GM23338 (cell line): ENCODE data around the gene SSH3. TPM values are rescaled to one million over a fixed set of nuclear protein-coding genes. Genes with fewer than 3 reads are reported as not detected.

Source experiments
- ATAC-seq: fragments of 200-7000 bp; cut with Tn5 transposase; 3 replicates; pipeline ENCODE4 v1.9.1; 2020
- DNase-seq: peaks from one replicate; pipeline ENCODE4 v3.0.0-alpha.2; 2015; ENCODE audit warnings: low spot score
- H2AFZ ChIP-seq: fragments of 200-600 bp; sonication (generic); 2 replicates; pipeline ENCODE4 v1.8.0; 2016; ENCODE audit warnings: antibody characterized with exemption, mild to moderate bottlenecking, moderate library complexity
- H3F3A ChIP-seq: fragments of 200-600 bp; sonication (generic); replicated peaks from 2 replicates; pipeline ENCODE4 v1.8.0; 2017; ENCODE audit warnings: antibody characterized with exemption, mixed run types, low read depth
- H3K27ac ChIP-seq: fragments of 200-600 bp; sonication (generic); 2 replicates; pipeline ENCODE4 v1.6.1; 2016; ENCODE audit warnings: low read depth
- H3K27me3 ChIP-seq: fragments of 200-600 bp; sonication (generic); 2 replicates; pipeline ENCODE4 v1.8.0; 2016; ENCODE audit warnings: mild to moderate bottlenecking, mixed run types, moderate library complexity; ENCODE audit not compliant: insufficient read depth
- H3K36me3 ChIP-seq: fragments of 200-600 bp; sonication (generic); 2 replicates; pipeline ENCODE4 v1.8.0; 2016; ENCODE audit warnings: mild to moderate bottlenecking; ENCODE audit not compliant: insufficient read depth
- H3K4me1 ChIP-seq: fragments of 200-600 bp; sonication (generic); 2 replicates; pipeline ENCODE4 v1.8.0; 2016; ENCODE audit warnings: mild to moderate bottlenecking, moderate library complexity; ENCODE audit not compliant: insufficient read depth
- H3K4me2 ChIP-seq: fragments of 200-600 bp; sonication (generic); 2 replicates; pipeline ENCODE4 v1.7.1; 2017; ENCODE audit warnings: mixed run types
- H3K4me3 ChIP-seq: fragments of 200-600 bp; sonication (generic); 2 replicates; pipeline ENCODE4 v1.6.1; 2016; ENCODE audit warnings: mixed run types
- H3K79me2 ChIP-seq: fragments of 200-600 bp; sonication (generic); replicated peaks from 2 replicates; pipeline ENCODE4 v1.8.0; 2017; ENCODE audit warnings: mild to moderate bottlenecking; ENCODE audit not compliant: insufficient read depth
- H3K9me2 ChIP-seq: fragments of 200-600 bp; sonication (generic); 2 replicates; pipeline ENCODE4 v1.8.0; 2017; ENCODE audit not compliant: insufficient read depth
- H4K20me1 ChIP-seq: fragments of 200-600 bp; sonication (generic); replicated peaks from 2 replicates; pipeline ENCODE4 v1.8.0; 2017; ENCODE audit warnings: mild to moderate bottlenecking; ENCODE audit not compliant: insufficient read depth
- H3K27ac Mint-ChIP-seq: 2 replicates; pipeline ENCODE4 v1.8.0; 2020; ENCODE audit warnings: inconsistent platforms, mild to moderate bottlenecking, moderate library complexity, mixed read lengths
- H3K27me3 Mint-ChIP-seq: 3 replicates; pipeline ENCODE4 v1.8.0; 2022; ENCODE audit warnings: low read depth, mild to moderate bottlenecking, moderate library complexity, mixed read lengths, inconsistent platforms; ENCODE audit not compliant: insufficient read depth, poor library complexity
- H3K36me3 Mint-ChIP-seq: 3 replicates; pipeline ENCODE4 v1.8.0; 2021; ENCODE audit warnings: low read depth, mild to moderate bottlenecking, inconsistent platforms, moderate library complexity, mixed read lengths
- H3K4me1 Mint-ChIP-seq: 3 replicates; pipeline ENCODE4 v1.8.0; 2020; ENCODE audit warnings: mild to moderate bottlenecking, inconsistent platforms, mixed read lengths
- H3K4me3 Mint-ChIP-seq: 3 replicates; pipeline ENCODE4 v1.8.0; 2021; ENCODE audit warnings: moderate library complexity, mild to moderate bottlenecking, inconsistent platforms, mixed read lengths
- H3K9me3 Mint-ChIP-seq: 3 replicates; pipeline ENCODE4 v1.8.0; 2020; ENCODE audit warnings: moderate library complexity, mild to moderate bottlenecking, inconsistent platforms, mixed read lengths
- EZH2 ChIP-seq: fragments of 200-600 bp; sonication (generic); IDR thresholded peaks from one replicate; pipeline ENCODE4 v1.8.0; 2017; ENCODE audit warnings: antibody characterized with exemption, mild to moderate bottlenecking, low read depth; ENCODE audit not compliant: unreplicated experiment
- EZH2phosphoT487 ChIP-seq: fragments of 200-600 bp; sonication (generic); IDR thresholded peaks from one replicate; pipeline ENCODE4 v1.8.1; 2018; ENCODE audit warnings: antibody characterized with exemption; ENCODE audit not compliant: unreplicated experiment
- JUNB ChIP-seq: IDR thresholded peaks from one replicate; pipeline ENCODE4 v1.6.1; 2016; ENCODE audit warnings: antibody characterized with exemption; ENCODE audit not compliant: unreplicated experiment
- NANOG ChIP-seq: IDR thresholded peaks from 2 replicates; pipeline ENCODE4 v1.6.1; 2016; ENCODE audit warnings: antibody characterized with exemption, borderline replicate concordance
- POLR2AphosphoS5 ChIP-seq: IDR thresholded peaks from 2 replicates; pipeline ENCODE4 v1.6.1; 2016; ENCODE audit warnings: antibody characterized with exemption, low read depth
- STAT1 ChIP-seq: IDR thresholded peaks from one replicate; pipeline ENCODE4 v1.6.1; 2016; ENCODE audit warnings: antibody characterized with exemption; ENCODE audit not compliant: unreplicated experiment
- ZNF331 ChIP-seq: fragments of 250-450 bp; sonication (Bioruptor Pico); IDR thresholded peaks from 2 replicates; pipeline ENCODE4 v1.5.0; 2020; ENCODE audit warnings: low read depth, mild to moderate bottlenecking, moderate library complexity
- polyA plus RNA-seq: library from polyadenylated mRNA; unstranded; fragments of >200 nt; fragmentation: Nextera tagmentation; extraction: Ambion mirVana; gene quantifications from 2 replicates; pipeline ENCODE4 v1.2.1, GENCODE V29; 2016
- total RNA-seq: library from RNA; depleted of rRNA; stranded (reverse); fragments of >200 nt; shearing (Covaris generic); gene quantifications from 2 replicates; pipeline ENCODE4 v1.2.3, GENCODE V29; 2014
- TF ChIP-seq, protein P1 (sequence below): fragments of 250-450 bp; sonication (Bioruptor Pico); IDR thresholded peaks from 2 replicates; pipeline ENCODE4 v1.5.0; 2020; ENCODE audit warnings: mild to moderate bottlenecking, moderate library complexity
- TF ChIP-seq, protein P2 (sequence below), 2 experiments: fragments of 200-600 bp in 1 of 2; sonication (generic) in 1 of 2; conservative IDR thresholded peaks; 2 replicates each; pipeline versions ENCODE4 v1.5.1 to v1.6.1; 2016 to 2017; ENCODE audit warnings: antibody characterized with exemption in 2 of 2, low read depth in 2 of 2, mild to moderate bottlenecking in 2 of 2, moderate library complexity in 1 of 2
- TF ChIP-seq, protein P3 (sequence below): IDR thresholded peaks from 2 replicates; pipeline ENCODE4 v1.6.1; 2016; ENCODE audit warnings: antibody characterized with exemption

Gene SSH3
- total and polyA plus RNA-seq, 2 experiments from 2014 or later: 17.8 to 40.0 TPM

DNA sequence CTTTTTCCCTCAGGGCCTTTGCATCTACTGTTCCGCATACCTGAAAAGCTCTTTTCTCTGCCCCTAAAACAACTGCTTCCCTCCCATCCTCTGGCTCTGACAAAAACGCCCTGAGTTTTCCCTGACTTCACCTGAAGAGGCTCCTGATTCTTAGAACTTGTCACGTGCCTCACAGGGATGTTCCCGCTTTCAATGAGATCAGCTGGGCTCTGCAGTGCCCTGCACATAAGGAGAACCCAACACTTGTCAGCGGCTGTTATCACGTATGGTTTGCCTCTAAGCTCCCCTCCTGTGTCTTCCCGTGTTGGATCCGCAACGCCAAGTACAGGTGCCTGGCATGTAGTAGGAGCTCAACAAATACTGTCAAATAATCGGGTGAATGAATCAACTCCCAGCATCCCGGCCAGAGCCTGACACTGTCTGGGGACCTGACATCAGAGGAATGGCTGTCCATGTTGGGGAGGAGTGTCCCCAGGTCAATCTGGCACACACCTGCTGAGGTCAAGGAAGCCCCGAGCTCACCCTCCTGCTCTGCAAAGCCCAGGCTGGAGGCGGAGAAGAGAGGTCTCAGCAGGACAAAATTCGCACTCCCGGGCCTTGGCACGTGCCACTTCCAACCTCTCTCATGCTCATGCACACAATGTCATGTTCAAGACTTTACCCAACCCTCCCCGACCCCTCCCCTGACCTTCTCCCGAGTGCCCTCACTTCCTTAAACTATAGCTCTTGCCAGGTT lies 41.2 kb upstream of the SSH3 start (continued):
- TF ChIP-seq, protein P1, sequence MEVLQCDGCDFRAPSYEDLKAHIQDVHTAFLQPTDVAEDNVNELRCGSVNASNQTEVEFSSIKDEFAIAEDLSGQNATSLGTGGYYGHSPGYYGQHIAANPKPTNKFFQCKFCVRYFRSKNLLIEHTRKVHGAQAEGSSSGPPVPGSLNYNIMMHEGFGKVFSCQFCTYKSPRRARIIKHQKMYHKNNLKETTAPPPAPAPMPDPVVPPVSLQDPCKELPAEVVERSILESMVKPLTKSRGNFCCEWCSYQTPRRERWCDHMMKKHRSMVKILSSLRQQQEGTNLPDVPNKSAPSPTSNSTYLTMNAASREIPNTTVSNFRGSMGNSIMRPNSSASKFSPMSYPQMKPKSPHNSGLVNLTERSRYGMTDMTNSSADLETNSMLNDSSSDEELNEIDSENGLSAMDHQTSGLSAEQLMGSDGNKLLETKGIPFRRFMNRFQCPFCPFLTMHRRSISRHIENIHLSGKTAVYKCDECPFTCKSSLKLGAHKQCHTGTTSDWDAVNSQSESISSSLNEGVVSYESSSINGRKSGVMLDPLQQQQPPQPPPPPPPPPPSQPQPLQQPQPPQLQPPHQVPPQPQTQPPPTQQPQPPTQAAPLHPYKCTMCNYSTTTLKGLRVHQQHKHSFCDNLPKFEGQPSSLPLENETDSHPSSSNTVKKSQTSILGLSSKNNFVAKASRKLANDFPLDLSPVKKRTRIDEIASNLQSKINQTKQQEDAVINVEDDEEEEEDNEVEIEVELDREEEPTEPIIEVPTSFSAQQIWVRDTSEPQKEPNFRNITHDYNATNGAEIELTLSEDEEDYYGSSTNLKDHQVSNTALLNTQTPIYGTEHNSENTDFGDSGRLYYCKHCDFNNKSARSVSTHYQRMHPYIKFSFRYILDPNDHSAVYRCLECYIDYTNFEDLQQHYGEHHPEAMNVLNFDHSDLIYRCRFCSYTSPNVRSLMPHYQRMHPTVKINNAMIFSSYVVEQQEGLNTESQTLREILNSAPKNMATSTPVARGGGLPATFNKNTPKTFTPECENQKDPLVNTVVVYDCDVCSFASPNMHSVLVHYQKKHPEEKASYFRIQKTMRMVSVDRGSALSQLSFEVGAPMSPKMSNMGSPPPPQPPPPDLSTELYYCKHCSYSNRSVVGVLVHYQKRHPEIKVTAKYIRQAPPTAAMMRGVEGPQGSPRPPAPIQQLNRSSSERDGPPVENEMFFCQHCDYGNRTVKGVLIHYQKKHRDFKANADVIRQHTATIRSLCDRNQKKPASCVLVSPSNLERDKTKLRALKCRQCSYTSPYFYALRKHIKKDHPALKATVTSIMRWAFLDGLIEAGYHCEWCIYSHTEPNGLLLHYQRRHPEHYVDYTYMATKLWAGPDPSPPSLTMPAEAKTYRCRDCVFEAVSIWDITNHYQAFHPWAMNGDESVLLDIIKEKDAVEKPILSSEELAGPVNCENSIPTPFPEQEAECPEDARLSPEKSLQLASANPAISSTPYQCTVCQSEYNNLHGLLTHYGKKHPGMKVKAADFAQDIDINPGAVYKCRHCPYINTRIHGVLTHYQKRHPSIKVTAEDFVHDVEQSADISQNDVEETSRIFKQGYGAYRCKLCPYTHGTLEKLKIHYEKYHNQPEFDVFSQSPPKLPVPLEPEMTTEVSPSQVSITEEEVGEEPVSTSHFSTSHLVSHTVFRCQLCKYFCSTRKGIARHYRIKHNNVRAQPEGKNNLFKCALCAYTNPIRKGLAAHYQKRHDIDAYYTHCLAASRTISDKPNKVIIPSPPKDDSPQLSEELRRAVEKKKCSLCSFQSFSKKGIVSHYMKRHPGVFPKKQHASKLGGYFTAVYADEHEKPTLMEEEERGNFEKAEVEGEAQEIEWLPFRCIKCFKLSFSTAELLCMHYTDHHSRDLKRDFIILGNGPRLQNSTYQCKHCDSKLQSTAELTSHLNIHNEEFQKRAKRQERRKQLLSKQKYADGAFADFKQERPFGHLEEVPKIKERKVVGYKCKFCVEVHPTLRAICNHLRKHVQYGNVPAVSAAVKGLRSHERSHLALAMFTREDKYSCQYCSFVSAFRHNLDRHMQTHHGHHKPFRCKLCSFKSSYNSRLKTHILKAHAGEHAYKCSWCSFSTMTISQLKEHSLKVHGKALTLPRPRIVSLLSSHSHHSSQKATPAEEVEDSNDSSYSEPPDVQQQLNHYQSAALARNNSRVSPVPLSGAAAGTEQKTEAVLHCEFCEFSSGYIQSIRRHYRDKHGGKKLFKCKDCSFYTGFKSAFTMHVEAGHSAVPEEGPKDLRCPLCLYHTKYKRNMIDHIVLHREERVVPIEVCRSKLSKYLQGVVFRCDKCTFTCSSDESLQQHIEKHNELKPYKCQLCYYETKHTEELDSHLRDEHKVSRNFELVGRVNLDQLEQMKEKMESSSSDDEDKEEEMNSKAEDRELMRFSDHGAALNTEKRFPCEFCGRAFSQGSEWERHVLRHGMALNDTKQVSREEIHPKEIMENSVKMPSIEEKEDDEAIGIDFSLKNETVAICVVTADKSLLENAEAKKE (CRISPR knock-in tag): no peak
- TF ChIP-seq JUNB (no peak), EZH2 (no peak)

DNA sequence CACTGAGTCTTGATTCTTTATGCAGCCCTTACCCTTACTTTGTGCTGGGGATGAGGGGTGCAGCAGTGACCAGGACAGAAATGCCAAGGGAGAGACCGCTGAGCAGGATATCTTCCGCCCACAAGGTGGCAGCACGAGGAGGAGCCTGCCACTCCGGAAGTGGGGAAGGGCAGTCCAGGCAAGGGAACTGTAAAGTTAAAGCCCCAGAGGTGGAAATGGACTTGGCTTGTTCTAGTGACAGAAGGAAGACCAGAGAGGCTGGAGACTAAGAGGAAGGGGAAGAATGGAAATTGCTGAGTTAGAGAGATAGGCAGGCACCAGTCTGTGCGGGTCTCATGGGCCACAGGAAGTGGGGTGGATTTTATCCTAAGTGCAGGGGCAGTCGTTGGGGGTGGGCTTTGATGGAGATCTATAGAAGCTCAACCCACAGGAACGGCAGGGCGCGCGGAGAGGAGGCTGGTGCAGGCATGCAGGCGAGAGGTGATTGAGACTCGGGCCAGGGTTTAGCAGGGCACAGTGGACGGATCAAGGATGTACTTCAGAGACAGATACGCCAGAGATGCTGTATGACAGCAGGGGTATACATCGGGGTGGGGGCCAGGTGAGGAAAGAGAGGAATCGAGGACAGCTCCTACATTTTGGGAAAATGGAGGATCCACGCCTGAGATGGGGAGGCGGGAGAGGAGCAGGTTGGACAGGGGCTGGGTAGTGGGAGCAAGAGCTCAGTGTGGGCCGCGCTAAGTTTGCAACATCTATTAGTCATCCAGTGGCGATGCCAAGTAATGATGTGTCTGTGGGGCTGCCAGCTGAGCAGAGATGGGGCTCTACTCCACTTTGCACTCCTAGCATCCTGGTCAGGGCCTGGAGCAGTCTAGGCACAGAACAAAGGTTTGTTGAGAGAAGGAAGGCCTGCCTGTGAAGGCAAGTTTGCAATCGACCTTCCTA lies 40.3 kb upstream of the SSH3 start:
- peak overlapping the region; percentile 94; the same call in 1 of the 2 replicates for H3K4me2 ChIP-seq
- TF ChIP-seq ZNF331 (CRISPR knock-in tag) (no peak), EZH2phosphoT487 (no peak), NANOG (no peak), STAT1 (no peak), POLR2AphosphoS5 (no peak)
- TF ChIP-seq, protein P2, sequence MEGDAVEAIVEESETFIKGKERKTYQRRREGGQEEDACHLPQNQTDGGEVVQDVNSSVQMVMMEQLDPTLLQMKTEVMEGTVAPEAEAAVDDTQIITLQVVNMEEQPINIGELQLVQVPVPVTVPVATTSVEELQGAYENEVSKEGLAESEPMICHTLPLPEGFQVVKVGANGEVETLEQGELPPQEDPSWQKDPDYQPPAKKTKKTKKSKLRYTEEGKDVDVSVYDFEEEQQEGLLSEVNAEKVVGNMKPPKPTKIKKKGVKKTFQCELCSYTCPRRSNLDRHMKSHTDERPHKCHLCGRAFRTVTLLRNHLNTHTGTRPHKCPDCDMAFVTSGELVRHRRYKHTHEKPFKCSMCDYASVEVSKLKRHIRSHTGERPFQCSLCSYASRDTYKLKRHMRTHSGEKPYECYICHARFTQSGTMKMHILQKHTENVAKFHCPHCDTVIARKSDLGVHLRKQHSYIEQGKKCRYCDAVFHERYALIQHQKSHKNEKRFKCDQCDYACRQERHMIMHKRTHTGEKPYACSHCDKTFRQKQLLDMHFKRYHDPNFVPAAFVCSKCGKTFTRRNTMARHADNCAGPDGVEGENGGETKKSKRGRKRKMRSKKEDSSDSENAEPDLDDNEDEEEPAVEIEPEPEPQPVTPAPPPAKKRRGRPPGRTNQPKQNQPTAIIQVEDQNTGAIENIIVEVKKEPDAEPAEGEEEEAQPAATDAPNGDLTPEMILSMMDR (conservative IDR thresholded peaks at IDR 0.05; ENCODE audit: low read depth in 2 of 2): peak; percentile 94 to 97
- TF ChIP-seq, protein P3, sequence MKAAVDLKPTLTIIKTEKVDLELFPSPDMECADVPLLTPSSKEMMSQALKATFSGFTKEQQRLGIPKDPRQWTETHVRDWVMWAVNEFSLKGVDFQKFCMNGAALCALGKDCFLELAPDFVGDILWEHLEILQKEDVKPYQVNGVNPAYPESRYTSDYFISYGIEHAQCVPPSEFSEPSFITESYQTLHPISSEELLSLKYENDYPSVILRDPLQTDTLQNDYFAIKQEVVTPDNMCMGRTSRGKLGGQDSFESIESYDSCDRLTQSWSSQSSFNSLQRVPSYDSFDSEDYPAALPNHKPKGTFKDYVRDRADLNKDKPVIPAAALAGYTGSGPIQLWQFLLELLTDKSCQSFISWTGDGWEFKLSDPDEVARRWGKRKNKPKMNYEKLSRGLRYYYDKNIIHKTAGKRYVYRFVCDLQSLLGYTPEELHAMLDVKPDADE: 0 out of 2 replicates have a peak, but pooled peaks have one; percentile 52

More for the DNA sequence above, 40.3 kb upstream of the SSH3 start:
- peaks cover 14% of the 10 kb centered on the region for H3K79me2 ChIP-seq
- Mint-ChIP-seq H3K4me3 (peak overlapping the region; percentile 1; the same call in 1 of the 3 replicates), H3K36me3 (peaks cover 7% of the 10 kb centered on the region; the same call in 1 of the 3 replicates), H3K4me1 (peaks cover 26% of the 10 kb centered on the region), H3K27me3 (peaks cover 21% of the 10 kb centered on the region), H3K9me3 (no peaks in the 10 kb centered on the region), H3K27ac (no peak overlapping the region)
- no peaks in the 10 kb centered on the region for H3K9me2 ChIP-seq
- no peaks in the 10 kb centered on the region for H3K36me3 ChIP-seq
- H3K27me3 ChIP-seq: no peaks in the 10 kb centered on the region
- peak; percentile 74 for ATAC-seq
- H4K20me1 ChIP-seq: peaks cover 7% of the 10 kb centered on the region; the same call in 1 of the 2 replicates
- no peak overlapping the region for H3K4me3 ChIP-seq
- H3F3A ChIP-seq: peaks cover 19% of the 10 kb centered on the region
- peak; percentile 91 for DNase-seq
- peaks cover 13% of the 10 kb centered on the region for H3K4me1 ChIP-seq
- no peak overlapping the region for H3K27ac ChIP-seq
- peak overlapping the region; percentile 70; the same call in 1 of the 2 replicates for H2AFZ ChIP-seq
